ENCODE results near the gene CHST11. TPM values are rescaled to one million over a fixed set of nuclear protein-coding genes. Genes with fewer than 3 reads are reported as not detected.

Gene CHST11
- total and polyA plus RNA-seq, 2 of the 4 experiments (the other 2 are of a cell fraction), result 1.4 to 2.7 TPM

GRCh38 chr12:104702565-104703139 lies 245.9 kb downstream of the CHST11 start:
- Histone ChIP-seq H2AK9ac (replicated peaks; ENCODE audit: low read depth, low read length, poor library complexity) (peak overlapping the region; percentile 49), H4K8ac (ENCODE audit: low read depth in 2 of 2, low read length in 2 of 2) (no peak overlapping the region), H3K56ac (ENCODE audit: extremely low read depth, insufficient read depth, low read length) (no peak overlapping the region), H4K5ac (ENCODE audit: low read depth, low read length) (no peak overlapping the region), H3K4me2 (ENCODE audit: low read depth, low read length) (no peak overlapping the region), H3K18ac (ENCODE audit: low read depth, low read length) (no peak overlapping the region), H3K27me3 (ENCODE audit: control insufficient read depth, insufficient read depth, low read length) (peaks cover 2% of the 10 kb centered on the region; the same call in 1 of the 2 replicates), H2BK5ac (ENCODE audit: low read depth, low read length, poor library complexity, severe bottlenecking) (no peak overlapping the region), H3K36me3 (ENCODE audit: control insufficient read depth, insufficient read depth, low read length) (no peaks in the 10 kb centered on the region), H3K4ac (ENCODE audit: low read depth, low read length) (no peak overlapping the region), H3K4me1 (ENCODE audit: control insufficient read depth, insufficient read depth, low read length) (peaks cover 5% of the 10 kb centered on the region; the same call in 1 of the 2 replicates), H3K23ac (ENCODE audit: low read depth, low read length) (no peak overlapping the region), H2BK120ac (ENCODE audit: low read depth, low read length) (no peak overlapping the region), H2BK20ac (ENCODE audit: low read depth, low read length) (no peak overlapping the region), H2AK5ac (ENCODE audit: low read depth, low read length) (no peak overlapping the region), H3K4me3 (ENCODE audit: insufficient read depth, low read depth, low read length) (no peak overlapping the region), H3K9me3 (ENCODE audit: control insufficient read depth, insufficient read depth, low read length) (no peaks in the 10 kb centered on the region), H2AFZ (replicated peaks; ENCODE audit: low read length, poor library complexity) (peak overlapping the region; percentile 8), H3K9ac (ENCODE audit: low read depth, low read length) (no peak overlapping the region), H4K20me1 (ENCODE audit: insufficient read depth, low read length) (no peaks in the 10 kb centered on the region), H2BK15ac (ENCODE audit: low read depth, low read length) (no peak overlapping the region), H3K79me1 (ENCODE audit: low read depth in 1 of 2, low read length in 2 of 2) (no peaks in the 10 kb centered on the region), H3K14ac (replicated peaks; ENCODE audit: low read depth, low read length) (no peak overlapping the region; the same call in 1 of the 2 replicates), H4K91ac (ENCODE audit: insufficient read depth, low read depth, low read length) (no peak overlapping the region), H3K27ac (ENCODE audit: insufficient read depth, low read length) (no peak overlapping the region), H3K9me1 (ENCODE audit: insufficient read depth, low read length) (peaks cover 5% of the 10 kb centered on the region)
- intact Hi-C loops (cut with micrococcal nuclease) (no loop called here), dilution Hi-C loops (cut with HindIII; ENCODE audit: low sequenced_read_pairs, unreplicated experiment) (no loop called here), in situ Hi-C loops (cut with MboI; ENCODE audit: low sequenced_read_pairs) (no loop called here)
- 40% methylated on average over 12 of the region's 21 CpGs; no CpG with 5 or more reads in 1 of the 2 experiments for WGBS, 2 experiments (ENCODE audit: extremely low coverage in 2 of 2, insufficient read length in 1 of 2)
- BruUV-seq (replicated peaks), result no TSS peak
- ATAC-seq (ENCODE audit: low read depth) (no peak), DNase-seq (no peak)
- POLR2A ChIA-PET (ENCODE audit: unreplicated experiment), result no interaction called here
- CTCF ChIA-PET, result no interaction called here
- TF ChIP-seq ELK1 (IDR thresholded peaks at IDR 0.05; ENCODE audit: borderline replicate concordance, low read depth, low read length) (no peak), RAD21 (IDR thresholded peaks at IDR 0.05; ENCODE audit: low read length) (no peak), FOS (IDR thresholded peaks at IDR 0.05; ENCODE audit: low read depth, low read length) (no peak), NFE2L2 (IDR thresholded peaks at IDR 0.05; ENCODE audit: low read depth, low read length) (no peak), CHD1 (IDR thresholded peaks at IDR 0.05; ENCODE audit: low read depth, low read length) (no peak), RFX5 (IDR thresholded peaks at IDR 0.05; ENCODE audit: low read depth, low read length) (no peak), POLR2A (IDR thresholded peaks at IDR 0.05; ENCODE audit: low read depth, low read length) (no peak), SMC3 (IDR thresholded peaks at IDR 0.05; ENCODE audit: low read depth, low read length) (no peak), MAZ (IDR thresholded peaks at IDR 0.05; ENCODE audit: borderline replicate concordance, low read depth, low read length) (no peak), MXI1 (IDR thresholded peaks at IDR 0.05; ENCODE audit: borderline replicate concordance, low read depth, low read length) (no peak), BHLHE40 (IDR thresholded peaks at IDR 0.05; ENCODE audit: low read depth, low read length) (no peak), MAFK (IDR thresholded peaks at IDR 0.05; ENCODE audit: low read depth, low read length) (no peak), CTCF (conservative IDR thresholded peaks at IDR 0.05; ENCODE audit: low read depth, low read length) (no peak), RCOR1 (IDR thresholded peaks at IDR 0.05; ENCODE audit: insufficient replicate concordance, low read length) (no peak), CEBPB (IDR thresholded peaks at IDR 0.05; ENCODE audit: low read depth, low read length) (no peak)
- TF ChIP-seq, protein P1, sequence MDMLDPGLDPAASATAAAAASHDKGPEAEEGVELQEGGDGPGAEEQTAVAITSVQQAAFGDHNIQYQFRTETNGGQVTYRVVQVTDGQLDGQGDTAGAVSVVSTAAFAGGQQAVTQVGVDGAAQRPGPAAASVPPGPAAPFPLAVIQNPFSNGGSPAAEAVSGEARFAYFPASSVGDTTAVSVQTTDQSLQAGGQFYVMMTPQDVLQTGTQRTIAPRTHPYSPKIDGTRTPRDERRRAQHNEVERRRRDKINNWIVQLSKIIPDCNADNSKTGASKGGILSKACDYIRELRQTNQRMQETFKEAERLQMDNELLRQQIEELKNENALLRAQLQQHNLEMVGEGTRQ (IDR thresholded peaks at IDR 0.05; ENCODE audit: low read depth, low read length), result no peak
